AG04450 (cell line): ENCODE results near the gene ATXN10. TPM values are rescaled to one million over a fixed set of nuclear protein-coding genes. Genes with fewer than 3 reads are reported as not detected.

Experiments used
- CTCF ChIA-PET: fragments of 300-600, 350-600 bp; formaldehyde crosslinking; extraction: SDS; loops from one replicate; lab custom pipeline; 2022; ENCODE audit warnings: antibody characterized with exemption, inconsistent platforms; lab: Charles Lee
- POLR2A ChIA-PET: fragments of 350-600 bp; formaldehyde crosslinking; extraction: SDS; loops from one replicate; lab custom pipeline; 2021; ENCODE audit warnings: antibody characterized with exemption, inconsistent platforms; lab: Yijun Ruan, JAX
- DNase-seq: peaks from one replicate; pipeline ENCODE4 v3.0.0-alpha.2; 2011; ENCODE audit warnings: low read depth, low spot score
- H3K27ac ChIP-seq: one replicate; pipeline ENCODE4 v1.5.1; 2012; ENCODE audit warnings: low read depth, low read length, control low read depth
- H3K27me3 ChIP-seq: one replicate; pipeline ENCODE4 v1.6.0; 2012; ENCODE audit warnings: low read length; ENCODE audit not compliant: control insufficient read depth, insufficient read depth
- H3K4me3 ChIP-seq: 2 replicates; pipeline ENCODE4 v1.5.1; 2011; ENCODE audit warnings: mild to moderate bottlenecking, low read depth, low read length, control low read depth
- H3K9me3 ChIP-seq: 2 replicates; pipeline ENCODE4 v1.5.1; 2012; ENCODE audit warnings: low read length; ENCODE audit not compliant: control insufficient read depth, insufficient read depth
- polyA plus RNA-seq: library from polyadenylated mRNA; depleted of rRNA; stranded (reverse); fragments of >200 nt; gene quantifications from 2 replicates; pipeline ENCODE4 v1.2.3, GENCODE V29; 2011
- TF ChIP-seq, protein P1 (sequence below): IDR thresholded peaks from 2 replicates; pipeline ENCODE4 v1.5.1; 2011; ENCODE audit warnings: low read depth, low read length, control low read depth, inconsistent platforms

ATXN10 gene
- polyA plus RNA-seq, 1 experiment = 521 TPM

DNA sequence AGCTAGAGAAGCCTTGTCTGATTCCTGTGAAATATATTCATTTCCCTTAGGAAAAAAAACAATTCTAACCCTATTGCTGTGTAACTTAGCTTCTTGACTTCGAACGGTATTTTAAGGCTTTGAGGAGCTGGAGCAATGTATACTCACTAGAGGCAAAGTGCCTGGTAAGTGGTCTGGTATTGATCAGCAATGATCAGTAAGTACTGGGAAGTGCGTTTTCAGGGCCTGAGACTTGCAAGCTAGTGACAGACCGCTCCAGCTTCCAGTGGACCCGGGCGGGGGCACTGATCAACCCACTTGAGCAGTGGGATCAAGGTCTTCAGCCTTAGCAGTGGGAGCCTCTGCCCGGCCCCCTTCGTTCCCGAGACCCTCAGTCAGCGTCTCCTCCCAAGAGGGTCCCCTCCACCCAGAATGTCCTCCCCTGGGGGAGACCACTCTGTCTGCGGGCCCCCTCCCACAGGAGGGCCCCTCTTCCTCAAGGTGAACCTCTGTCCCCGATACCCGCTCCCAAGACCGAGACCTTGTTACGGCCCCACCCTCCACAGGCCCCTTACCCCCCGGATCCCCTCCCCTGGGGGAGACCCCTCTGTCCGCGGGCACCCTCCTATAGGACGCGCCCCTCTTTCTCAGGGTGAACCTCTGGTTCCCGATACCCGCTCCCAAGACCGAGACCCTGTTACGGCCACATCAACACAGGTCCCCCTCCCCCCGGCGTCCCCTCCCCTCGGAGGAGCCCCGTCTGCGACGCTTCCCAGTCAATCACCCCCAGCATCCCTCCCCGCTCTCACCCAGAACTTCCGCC lies 452 bp upstream of the ATXN10 start:
- Histone ChIP-seq H3K27ac (no peak overlapping the region), H3K9me3 (no peaks in the 10 kb centered on the region; the same call in 1 of the 2 replicates), H3K4me3 (peak overlapping the region; percentile 94), H3K27me3 (no peaks in the 10 kb centered on the region)
- DNase-seq = no peak
- ChIA-PET CTCF (interaction anchor here (0.7 kb wide), 1 partner anchor 192 kb away, joined by 3 read pairs; no protein-coding TSS in a partner anchor), POLR2A (interaction anchor here (1.0 to 1.4 kb wide), 4 partner anchors 18 to 60 kb away, joined by 3 to 6 read pairs (median 5); no protein-coding TSS in a partner anchor)
- TF ChIP-seq, protein P1, sequence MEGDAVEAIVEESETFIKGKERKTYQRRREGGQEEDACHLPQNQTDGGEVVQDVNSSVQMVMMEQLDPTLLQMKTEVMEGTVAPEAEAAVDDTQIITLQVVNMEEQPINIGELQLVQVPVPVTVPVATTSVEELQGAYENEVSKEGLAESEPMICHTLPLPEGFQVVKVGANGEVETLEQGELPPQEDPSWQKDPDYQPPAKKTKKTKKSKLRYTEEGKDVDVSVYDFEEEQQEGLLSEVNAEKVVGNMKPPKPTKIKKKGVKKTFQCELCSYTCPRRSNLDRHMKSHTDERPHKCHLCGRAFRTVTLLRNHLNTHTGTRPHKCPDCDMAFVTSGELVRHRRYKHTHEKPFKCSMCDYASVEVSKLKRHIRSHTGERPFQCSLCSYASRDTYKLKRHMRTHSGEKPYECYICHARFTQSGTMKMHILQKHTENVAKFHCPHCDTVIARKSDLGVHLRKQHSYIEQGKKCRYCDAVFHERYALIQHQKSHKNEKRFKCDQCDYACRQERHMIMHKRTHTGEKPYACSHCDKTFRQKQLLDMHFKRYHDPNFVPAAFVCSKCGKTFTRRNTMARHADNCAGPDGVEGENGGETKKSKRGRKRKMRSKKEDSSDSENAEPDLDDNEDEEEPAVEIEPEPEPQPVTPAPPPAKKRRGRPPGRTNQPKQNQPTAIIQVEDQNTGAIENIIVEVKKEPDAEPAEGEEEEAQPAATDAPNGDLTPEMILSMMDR = no peak

DNA sequence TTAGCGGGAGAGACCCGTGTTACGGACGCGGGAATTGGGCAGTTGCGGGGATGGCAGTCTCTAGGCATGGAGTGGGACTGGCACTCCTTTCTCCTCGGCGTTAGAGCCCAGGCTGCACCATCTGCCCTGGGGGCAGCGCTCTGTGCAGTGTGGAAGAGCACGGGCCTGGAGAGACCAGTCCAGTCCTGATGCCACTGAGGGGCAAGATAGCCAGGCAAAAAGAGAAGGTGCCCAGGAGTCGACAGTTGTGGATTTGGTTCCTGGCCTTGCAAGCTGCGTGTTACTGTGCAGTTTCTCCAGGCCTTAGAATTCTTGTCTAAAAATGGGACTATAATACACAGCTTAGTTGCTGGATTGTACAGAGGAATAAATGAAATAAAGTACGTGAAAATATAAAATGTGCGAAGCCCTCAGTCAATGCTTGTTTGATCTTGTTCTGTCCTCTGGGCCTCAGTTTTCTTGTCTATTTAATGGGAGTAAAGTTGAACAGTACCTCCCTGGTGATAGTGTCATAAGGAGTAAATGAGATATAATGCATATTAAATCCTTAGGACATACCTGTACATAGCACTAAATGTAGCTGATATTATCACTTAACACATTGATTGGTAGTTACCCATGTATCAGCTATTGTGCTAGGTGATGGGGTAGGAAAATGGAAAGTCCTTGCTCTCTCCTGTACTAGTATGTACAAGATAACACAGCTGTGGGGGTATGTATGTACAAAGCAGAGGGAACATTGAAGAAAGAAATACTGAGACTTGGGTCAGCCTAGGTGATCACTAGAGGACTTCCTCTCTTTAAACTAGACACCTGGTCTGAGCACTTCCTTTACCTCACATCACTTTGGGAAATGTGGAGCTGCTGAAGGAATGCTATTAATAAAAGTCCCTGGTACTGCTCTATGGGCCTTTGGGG lies 1.2 kb downstream of the ATXN10 start:
- ChIA-PET CTCF (interaction anchor here (0.7 to 1.4 kb wide), 3 partner anchors 9 to 95 kb away, joined by 3 read pairs; no protein-coding TSS in a partner anchor), POLR2A (no interaction called here)
- Histone ChIP-seq H3K9me3 (no peaks in the 10 kb centered on the region; the same call in 1 of the 2 replicates), H3K27me3 (no peaks in the 10 kb centered on the region), H3K27ac (no peak overlapping the region), H3K4me3 (peak overlapping the region; percentile 94)
- no peak for DNase-seq
- TF ChIP-seq, protein P1 = no peak

DNA sequence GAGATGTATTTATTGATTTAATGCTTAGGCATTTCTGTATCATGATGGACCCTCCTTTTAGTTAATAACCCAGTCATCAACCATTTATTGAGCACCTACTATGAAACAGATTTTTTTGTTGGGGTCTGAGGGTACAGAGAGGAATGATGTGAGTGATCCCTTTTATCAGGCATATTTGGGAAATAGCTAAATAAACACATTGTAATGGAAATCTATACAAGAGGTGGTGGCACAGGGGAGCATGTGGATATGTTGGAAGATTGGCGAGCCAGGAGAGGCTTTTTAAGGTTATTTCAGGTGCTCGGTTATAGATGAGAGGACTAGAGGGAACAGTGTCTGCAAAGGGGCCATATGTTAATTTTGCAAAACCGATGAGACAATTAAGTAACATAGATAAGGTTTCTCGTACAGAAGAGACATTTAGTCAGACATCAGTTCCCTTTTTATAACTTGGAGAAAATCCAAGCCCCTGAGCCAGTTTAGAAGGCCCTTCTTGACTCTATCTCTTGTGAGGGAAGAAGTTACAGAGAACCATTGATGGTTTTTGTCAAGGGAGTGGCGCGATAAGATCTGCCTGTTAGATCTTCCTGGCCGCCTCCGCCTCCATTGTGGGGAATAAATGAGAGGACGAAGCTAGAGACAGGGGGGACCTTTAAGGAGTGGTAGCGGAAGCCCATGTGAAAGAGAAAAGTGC lies 2.0 kb downstream of the ATXN10 start:
- DNase-seq = no peak
- TF ChIP-seq, protein P1 = no peak
- Histone ChIP-seq H3K27ac (no peak overlapping the region), H3K4me3 (peak overlapping the region; percentile 94), H3K27me3 (no peaks in the 10 kb centered on the region), H3K9me3 (no peaks in the 10 kb centered on the region; the same call in 1 of the 2 replicates)
- ChIA-PET POLR2A (no interaction called here), CTCF (interaction anchor here (0.7 to 1.4 kb wide), 3 partner anchors 8 to 95 kb away, joined by 3 read pairs; no protein-coding TSS in a partner anchor)

DNA sequence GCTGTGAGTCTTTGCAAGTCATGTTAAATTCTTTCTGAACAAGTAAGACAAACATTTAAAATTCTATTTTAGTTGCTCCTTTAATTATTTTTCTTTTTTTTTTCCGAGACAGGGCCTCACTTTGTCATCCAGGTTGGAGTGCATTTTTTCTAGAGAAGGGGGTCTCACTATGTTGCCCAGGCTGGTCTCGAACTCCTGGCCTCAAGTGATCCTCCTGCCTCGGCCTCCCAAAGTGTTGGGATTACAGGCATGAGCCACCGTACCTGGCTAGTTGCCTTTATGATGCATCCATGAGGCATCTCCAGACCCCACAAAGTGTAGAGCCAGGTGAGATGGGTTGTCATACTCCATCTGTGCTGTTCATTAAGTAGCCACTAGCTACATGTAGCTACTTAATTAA lies 4.4 kb downstream of the ATXN10 start:
- H3K27me3 ChIP-seq = no peaks in the 10 kb centered on the region
- no peak overlapping the region for H3K4me3 ChIP-seq
- no peak for DNase-seq
- TF ChIP-seq, protein P1 = no peak
- ChIA-PET CTCF (interaction anchor here (0.6 kb wide), 1 partner anchor 53 kb away, joined by 4 read pairs; no protein-coding TSS in a partner anchor), POLR2A (no interaction called here)
- H3K9me3 ChIP-seq = no peaks in the 10 kb centered on the region; the same call in 1 of the 2 replicates
- H3K27ac ChIP-seq = no peak overlapping the region
